Kidney (tissue), 14 donors: ENCODE results near the gene COX7B2. TPM values are rescaled to one million over a fixed set of nuclear protein-coding genes. Genes with fewer than 3 reads are reported as not detected.

Experiments used
- DNase-seq, 5 donors: peaks; one replicate each; pipeline ENCODE4 v3.0.0-alpha.2; 2013 to 2020
- FAIRE-seq: peaks from 2 replicates; lab custom pipeline; 2012; peaks lifted over from hg19 to GRCh38; lab: Jason Lieb, UNC
- H3K27ac ChIP-seq, 2 donors: one replicate each; pipeline ENCODE4 v1.7.0; 2013; ENCODE audit warnings: low read depth in 2 of 2, low read length in 2 of 2, inconsistent platforms in 1 of 2
- H3K27me3 ChIP-seq: one replicate; pipeline ENCODE4 v1.7.1; 2013; ENCODE audit warnings: low read length, inconsistent platforms; ENCODE audit not compliant: control insufficient read depth, insufficient read depth
- H3K36me3 ChIP-seq, 3 donors: one replicate each; pipeline versions ENCODE4 v1.7.0 to v1.7.1; 2013; ENCODE audit warnings: low read length in 3 of 3, control low read depth in 1 of 3, inconsistent platforms in 1 of 3; ENCODE audit not compliant: insufficient read depth in 3 of 3, control insufficient read depth in 2 of 3
- H3K4me1 ChIP-seq, 3 donors: one replicate each; pipeline versions ENCODE4 v1.7.0 to v1.7.1; 2013; ENCODE audit warnings: low read length in 3 of 3, inconsistent platforms in 1 of 3, low read depth in 1 of 3; ENCODE audit not compliant: control insufficient read depth in 2 of 3, insufficient read depth in 2 of 3
- H3K4me3 ChIP-seq, 3 donors: one replicate each; pipeline versions ENCODE4 v1.7.0 to v1.8.1; 2013; ENCODE audit warnings: low read length in 3 of 3, control low read depth in 1 of 3, inconsistent platforms in 1 of 3
- H3K9ac ChIP-seq, 3 donors: one replicate each; pipeline versions ENCODE4 v1.7.0 to v1.7.1; 2013; ENCODE audit warnings: low read length in 3 of 3, control low read depth in 1 of 3, inconsistent platforms in 1 of 3
- H3K9me3 ChIP-seq, 3 donors: one replicate each; pipeline versions ENCODE4 v1.7.0 to v1.7.1; 2013; ENCODE audit warnings: low read length in 3 of 3, control low read depth in 1 of 3, inconsistent platforms in 1 of 3; ENCODE audit not compliant: control insufficient read depth in 2 of 3, insufficient read depth in 1 of 3
- CTCF ChIP-seq: IDR thresholded peaks from 3 replicates; pipeline ENCODE4 v1.5.1; 2012; ENCODE audit warnings: mild to moderate bottlenecking, moderate library complexity, borderline replicate concordance; ENCODE audit not compliant: insufficient read depth; ENCODE audit errors: extremely low read depth
- intact Hi-C: fragments of 100-400 bp; cut with DNase I; formaldehyde crosslinking; loops from one replicate; pipeline ENCODE4 v1.11.1; 2022
- polyA plus RNA-seq: library from polyadenylated mRNA; stranded (reverse); fragments of 350-450 nt; fragmentation: Illumina TruSeq; extraction: RNeasy Lipid Tissue Mini Kit (QIAGEN cat#74804); gene quantifications from one replicate; pipeline ENCODE4 v1.2.3, GENCODE V29; 2014; ENCODE audit warnings: low read depth, low replicate concordance; ENCODE audit not compliant: insufficient read depth
- total RNA-seq: library from RNA; stranded (reverse); fragmentation: NEBNext Ultra II Directional; extraction: Animal tissue kit (Norgen Biotek cat#: 25700); gene quantifications from one replicate; pipeline ENCODE4 v1.2.1, GENCODE V29; 2021
- donor health status: control.
- donor health status: control.
- donor health status: control.
- donor health status: control.
- donor health status: control.
- donor health status: DM: yes; HTN: yes; CAD: no.
- donor health status: Normal renal cell carcinoma (clear cell type).

Gene COX7B2
- total and polyA plus RNA-seq, 2 donors from 2014 or later, result not detected

GRCh38 chr4:46953564-46953963 lies 44.5 kb upstream of the COX7B2 start:
- H3K4me3 ChIP-seq, result no peak overlapping the region
- H3K27me3 ChIP-seq, result no peaks in the 10 kb centered on the region
- no peak overlapping the region for H3K9ac ChIP-seq
- no peaks in the 10 kb centered on the region for H3K4me1 ChIP-seq
- FAIRE-seq (no peak), DNase-seq (no peak)
- intact Hi-C loops, result no loop called here
- H3K9me3 ChIP-seq, result no peaks in the 10 kb centered on the region
- H3K36me3 ChIP-seq, result no peaks in the 10 kb centered on the region
- H3K27ac ChIP-seq, result no peak overlapping the region
- TF ChIP-seq CTCF, result no peak

- intact Hi-C loops, result no loop called here
- FAIRE-seq, result no peak
These were observed 43.4 kb upstream of the COX7B2 start for GRCh38 chr4:46952451-46952850.

GRCh38 chr4:46950826-46951225 lies 41.8 kb upstream of the COX7B2 start:
- no peaks in the 10 kb centered on the region for H3K27me3 ChIP-seq
- no peak for TF ChIP-seq CTCF
- H3K4me3 ChIP-seq, result no peak overlapping the region
- H3K9me3 ChIP-seq, result no peaks in the 10 kb centered on the region
- no peaks in the 10 kb centered on the region for H3K4me1 ChIP-seq
- intact Hi-C loops, result no loop called here
- no peak overlapping the region for H3K27ac ChIP-seq
- no peaks in the 10 kb centered on the region for H3K36me3 ChIP-seq
- DNase-seq (no peak), FAIRE-seq (no peak)
- no peak overlapping the region for H3K9ac ChIP-seq

More at GRCh38 chr4:46952451-46952850, 43.4 kb upstream of the COX7B2 start:
- TF ChIP-seq CTCF, result no peak
- Histone ChIP-seq H3K4me3 (no peak overlapping the region), H3K36me3 (no peaks in the 10 kb centered on the region), H3K9ac (no peak overlapping the region), H3K4me1 (no peaks in the 10 kb centered on the region), H3K9me3 (no peaks in the 10 kb centered on the region), H3K27ac (no peak overlapping the region), H3K27me3 (no peaks in the 10 kb centered on the region)
- no peak for DNase-seq

GRCh38 chr4:46949822-46950221 lies 40.8 kb upstream of the COX7B2 start:
- no peak overlapping the region for H3K4me3 ChIP-seq
- FAIRE-seq, result no peak
- intact Hi-C loops, result no loop called here

More at GRCh38 chr4:46949822-46950221, 40.8 kb upstream of the COX7B2 start:
- Histone ChIP-seq H3K9ac (no peak overlapping the region), H3K9me3 (no peaks in the 10 kb centered on the region), H3K4me1 (no peaks in the 10 kb centered on the region), H3K36me3 (no peaks in the 10 kb centered on the region), H3K27ac (no peak overlapping the region), H3K27me3 (no peaks in the 10 kb centered on the region)
- DNase-seq, result no peak
- TF ChIP-seq CTCF, result no peak
